Stimulated activated CD8-positive, alpha-beta memory T cell treated with anti-CD3 and anti-CD28 coated beads, Interleukin-7, amount 100 ng/mL, for 24 hours (primary cell): Measurements from ENCODE around the gene FKBP8.

Experiments
- DNase-seq: peaks from one replicate; pipeline ENCODE4 v3.0.0-alpha.2; 2020; ENCODE audit warnings: low read depth

Gene FKBP8

DNA sequence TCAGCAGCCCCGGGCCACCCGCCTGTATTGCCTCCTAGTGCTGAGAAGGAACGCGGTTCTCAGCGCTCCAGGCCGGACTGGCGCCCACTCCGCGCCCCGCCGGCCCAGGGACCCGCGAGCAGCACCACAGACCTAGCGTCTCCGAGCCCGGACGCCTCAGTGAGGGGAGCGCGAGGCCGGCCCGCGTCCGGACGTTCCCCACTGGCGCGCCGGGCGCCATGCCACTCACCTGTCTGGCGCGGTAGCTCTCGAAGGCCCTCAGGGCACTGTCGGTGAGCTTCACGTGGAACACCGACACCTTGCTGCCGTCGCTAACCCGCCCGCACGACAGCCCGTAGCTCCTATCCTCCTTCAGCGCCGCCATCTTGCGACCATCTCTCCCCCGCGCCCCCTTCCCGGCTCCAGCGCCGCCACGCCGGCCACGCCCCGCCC, 21.7 kb downstream of the FKBP8 start, which contains the start of gene ELL:
TSS of gene ELL (minus strand) at position 379 of the 432 bp plus-strand sequence. CDS start at position 364, 15 bp downstream.
- no peak for DNase-seq

DNA sequence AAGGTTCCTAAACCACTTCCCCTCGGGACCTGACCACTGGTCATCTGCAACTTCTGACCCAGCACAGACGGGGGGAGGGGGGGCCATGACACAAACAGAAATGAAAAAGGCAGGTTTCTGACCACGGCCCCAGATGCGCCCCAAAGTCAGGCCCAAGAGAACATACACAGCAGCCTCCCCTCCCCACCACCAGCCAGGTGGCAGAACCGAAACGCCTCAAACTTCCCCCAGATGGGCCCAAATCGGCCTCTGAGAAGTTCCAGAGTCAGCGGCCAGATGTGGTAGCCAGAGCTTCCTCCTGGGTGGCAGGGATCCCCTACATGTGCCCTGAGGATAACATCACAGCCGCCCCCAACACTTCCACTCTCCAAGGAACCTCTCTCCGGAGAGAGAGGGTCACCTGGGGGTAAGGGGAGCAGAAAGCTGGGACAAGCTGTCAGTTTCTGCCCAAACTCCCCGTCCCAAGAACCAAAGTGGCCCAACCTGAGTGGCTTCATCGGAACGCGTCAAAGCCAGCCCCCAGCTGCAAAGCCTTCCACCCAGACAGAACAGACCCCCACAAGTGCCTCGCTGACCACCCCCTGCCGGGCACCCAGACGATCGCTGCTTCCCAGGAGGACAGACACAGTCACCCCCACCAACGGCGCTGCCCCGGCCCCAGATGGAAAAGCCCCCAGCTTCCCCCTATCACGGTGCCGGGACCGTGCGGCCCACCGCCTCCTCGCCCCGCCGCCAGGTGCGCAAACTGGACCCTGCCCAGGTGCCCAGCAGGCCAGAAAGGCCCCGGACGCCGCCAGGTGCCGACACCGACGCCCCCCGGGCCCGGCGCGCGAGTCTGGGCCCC, 22.3 kb downstream of the FKBP8 start:
- DNase-seq, result no peak

DNA sequence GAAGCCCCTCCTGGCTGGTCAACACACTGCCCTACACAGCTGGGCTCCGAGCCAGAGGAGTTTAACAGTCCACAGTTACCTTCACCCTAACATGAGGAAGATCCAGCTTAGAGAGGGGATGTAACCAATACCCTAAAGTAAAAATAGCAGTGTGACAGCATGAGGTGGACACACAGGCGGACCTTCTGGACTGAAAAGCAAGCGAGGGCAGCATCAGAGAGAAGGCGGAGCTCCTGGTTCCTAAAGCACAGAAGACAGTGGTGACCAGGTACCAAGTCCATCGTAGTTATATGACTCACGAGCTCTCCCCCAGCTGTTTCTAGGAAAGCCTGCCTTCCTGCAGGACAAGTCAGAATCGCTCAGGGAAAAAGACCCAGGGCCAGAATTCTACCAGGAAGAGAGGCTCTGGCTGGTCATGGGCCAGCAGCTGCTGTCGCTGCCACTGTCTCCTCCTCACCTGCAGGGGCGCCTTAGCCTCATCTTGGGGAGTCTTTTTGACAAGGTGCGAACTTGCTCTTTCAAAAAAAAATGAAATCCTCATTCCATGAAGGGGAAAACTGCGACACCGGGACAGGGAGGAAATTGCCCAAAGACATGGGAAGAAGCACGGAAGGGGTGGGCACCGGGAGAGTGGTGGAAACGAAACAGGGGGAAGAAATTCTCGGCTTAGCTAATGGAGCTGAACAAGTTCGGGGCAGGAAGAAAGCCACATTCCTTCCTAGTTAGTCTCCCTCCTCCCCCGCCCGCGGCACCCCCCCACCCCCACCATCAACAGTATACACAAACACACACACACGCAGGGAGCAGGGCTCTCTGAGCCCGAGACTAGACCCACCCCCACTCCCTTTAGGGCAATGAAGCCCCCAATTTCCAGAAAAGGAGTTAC, 23.2 kb downstream of the FKBP8 start:
- no peak for DNase-seq

DNA sequence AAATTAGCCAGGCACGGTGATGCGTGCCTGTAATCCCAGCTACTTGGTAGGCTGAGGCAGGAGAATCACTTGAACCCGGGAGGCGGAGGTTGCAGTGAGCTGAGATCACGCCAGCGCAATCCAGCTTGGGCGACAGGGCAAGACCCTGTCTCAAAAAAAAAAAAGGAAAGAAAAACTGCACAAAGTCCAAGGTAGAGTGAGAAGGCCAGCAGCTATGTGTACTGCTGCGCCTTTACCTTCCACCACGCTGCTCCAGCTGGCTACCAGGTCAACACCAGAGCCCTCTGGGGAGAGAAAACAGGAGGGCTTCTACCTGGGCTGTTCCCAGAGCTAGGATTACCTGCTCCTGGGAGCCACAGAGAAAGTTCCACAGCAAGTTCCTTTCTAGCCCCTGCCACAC, 24.7 kb downstream of the FKBP8 start:
- no peak for DNase-seq

DNA sequence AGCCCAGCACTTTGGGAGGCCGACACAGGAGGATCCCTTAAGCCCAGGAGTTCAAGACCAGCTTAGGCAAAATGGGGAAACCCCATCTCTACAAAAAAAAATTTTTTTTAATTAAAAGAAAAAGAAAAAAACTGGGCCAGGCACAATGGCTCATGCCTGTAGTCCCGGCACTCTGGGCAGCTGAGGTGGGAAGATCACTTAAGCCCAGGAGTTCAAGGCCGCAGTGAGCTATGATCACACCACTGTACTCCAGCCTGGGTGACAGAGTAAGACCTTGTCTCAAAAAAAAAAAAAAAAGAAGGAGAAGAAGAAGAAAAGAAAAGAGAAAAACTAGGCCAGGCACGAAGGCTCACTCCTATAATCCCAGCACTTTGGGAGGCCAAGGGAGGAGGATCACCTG, 25.8 kb downstream of the FKBP8 start:
- DNase-seq, result no peak

DNA sequence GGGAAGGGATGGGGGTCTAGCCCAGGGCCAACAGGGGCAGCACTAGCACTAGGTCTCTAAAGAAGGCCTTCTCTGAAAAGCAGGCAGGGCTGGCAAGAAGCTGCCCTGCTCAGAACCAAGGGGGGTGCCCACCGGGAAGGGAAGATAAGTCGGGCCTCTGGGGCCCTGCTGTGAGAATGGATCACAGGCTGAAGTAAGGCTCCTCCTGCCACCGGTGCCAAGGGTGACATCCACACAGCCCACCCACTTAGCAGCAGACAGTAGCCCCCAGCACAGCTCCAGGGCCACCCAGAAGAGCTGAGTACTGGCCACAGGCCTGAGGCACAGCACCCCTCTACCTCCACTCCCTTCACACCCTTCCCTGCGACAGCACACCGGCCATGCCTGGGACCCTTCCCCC, 27.4 kb downstream of the FKBP8 start:
- no peak for DNase-seq

DNA sequence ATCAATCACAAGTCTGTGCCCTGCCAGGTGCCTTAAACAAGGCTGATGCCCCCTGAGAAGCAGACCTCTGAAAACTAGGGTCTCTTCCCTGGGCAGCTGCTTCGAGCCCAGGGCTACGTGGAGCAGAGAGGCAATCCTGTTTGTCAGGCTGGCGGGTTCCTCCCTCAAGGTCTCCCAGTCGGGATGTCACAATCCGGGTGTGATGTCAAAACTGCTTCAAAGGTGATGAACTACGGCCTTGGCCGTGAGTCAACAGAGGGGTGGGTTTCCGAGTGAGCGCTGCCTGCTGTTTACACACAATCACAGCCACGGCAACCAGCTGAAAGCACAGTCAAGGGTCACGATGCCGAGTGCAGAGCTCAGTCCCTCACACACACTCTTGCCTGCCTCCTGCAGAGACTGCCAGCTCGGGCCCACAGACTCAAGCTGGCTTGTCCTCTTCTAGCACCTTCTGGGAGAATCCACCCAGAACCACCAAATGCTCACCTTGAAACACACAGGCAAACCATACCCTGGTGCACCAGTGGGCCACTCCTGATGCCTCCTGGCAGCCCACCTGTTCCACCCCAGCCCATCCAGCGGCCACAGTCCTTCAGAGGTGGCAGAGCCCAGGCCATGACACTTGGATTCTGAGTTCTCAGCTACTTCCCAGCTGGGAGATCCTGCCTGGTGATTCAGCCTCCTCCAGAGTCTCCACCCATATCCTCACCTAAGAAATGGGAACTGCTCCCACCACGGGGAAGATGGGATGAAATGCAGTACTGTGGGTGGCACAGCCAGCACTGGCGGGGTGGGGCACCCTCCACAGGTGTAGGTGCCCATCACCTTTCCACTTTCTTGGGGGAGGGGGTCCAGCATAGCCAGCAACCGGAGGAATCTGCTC, 28.3 kb downstream of the FKBP8 start:
- DNase-seq, result no peak

DNA sequence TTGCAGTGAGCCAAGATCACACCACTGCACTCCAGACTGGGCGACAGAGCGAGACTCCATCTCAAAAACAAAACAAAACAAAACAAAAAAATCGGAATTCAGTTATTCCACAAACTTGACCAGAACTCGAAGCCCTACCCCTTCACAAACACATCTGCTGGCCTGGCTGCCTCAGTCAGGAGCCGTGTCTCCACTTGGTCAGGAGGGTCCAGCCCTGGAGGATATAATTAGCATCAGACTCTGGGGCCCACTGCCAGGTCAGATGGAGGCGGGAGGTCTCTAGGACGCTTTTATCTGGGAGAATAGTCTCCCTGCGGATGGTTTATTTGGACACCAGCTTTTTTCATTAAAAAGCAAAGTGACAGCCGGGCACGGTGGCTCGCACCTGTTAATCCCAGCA, 29.5 kb downstream of the FKBP8 start:
- DNase-seq, result no peak

DNA sequence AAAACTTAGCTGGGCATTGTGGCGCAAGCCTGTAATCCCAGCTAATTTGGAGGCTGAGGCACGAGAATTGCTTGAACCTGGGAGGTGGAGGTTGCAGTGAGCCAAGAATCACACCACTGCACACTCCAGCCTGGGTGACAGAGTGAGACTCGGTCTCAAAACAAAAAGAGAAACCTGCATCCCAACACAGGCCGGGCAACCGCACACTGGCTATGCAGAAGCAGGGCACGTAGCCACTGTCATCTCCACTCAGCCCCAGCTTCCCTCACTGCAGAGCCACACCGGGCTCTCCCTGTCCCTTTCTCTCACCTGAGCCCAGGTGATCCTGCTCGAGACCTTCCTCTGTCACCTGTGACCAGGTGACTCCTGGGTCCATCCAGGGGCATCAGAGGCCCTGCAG, 33.2 kb downstream of the FKBP8 start:
- DNase-seq, result no peak

DNA sequence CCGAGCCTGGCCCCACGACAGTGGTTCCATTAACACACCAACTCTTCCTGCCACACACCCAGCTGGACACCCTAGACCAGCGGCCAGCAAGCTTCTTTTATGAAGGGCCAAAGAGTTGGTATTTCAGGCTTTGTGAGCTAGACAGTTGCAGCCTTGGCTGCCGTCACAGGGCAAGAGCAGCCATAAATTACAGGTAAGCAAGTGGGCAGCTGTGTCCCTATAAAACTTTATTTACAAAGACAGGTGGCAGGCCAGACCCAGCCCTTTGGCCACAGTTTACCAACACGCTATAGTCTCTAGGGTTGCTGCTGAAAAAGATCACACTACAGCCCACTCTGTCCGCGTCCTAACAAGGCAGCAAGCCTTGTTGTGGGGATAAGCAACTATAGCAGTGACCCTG, 34.8 kb downstream of the FKBP8 start:
- no peak for DNase-seq

DNA sequence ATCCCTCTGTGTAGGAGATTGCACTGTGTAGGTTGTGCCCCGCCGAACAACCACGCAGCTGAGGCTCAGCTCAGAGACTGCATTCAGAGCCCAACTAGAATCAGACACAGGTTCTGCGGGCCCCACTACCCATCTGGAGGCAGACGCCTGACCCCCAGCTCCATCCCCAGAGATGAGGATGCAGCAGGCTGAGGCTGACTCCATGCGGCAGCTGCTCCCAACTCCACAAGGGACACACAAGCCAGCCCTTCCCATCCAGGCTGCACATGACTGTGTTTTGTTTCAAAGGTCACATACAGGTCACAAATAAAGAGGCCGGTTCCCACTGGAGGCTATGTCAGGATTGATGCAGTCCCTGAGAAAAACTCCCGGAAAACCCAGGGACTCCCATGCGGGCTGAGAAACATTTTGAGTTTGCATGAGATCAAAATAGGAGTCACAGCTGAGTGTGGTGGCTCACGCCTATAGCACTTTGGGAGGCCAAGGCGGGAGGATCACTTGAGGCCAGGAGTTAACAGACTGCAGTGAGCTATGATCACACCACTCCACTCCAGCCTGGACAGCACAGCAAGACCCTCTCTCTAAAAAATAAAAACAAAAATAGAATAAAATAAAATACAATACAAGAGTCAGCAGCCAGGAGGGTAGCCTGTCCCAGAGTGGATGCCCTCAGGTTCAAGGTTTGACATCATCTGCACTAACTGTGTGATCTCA, 35.5 kb downstream of the FKBP8 start:
- no peak for DNase-seq

DNA sequence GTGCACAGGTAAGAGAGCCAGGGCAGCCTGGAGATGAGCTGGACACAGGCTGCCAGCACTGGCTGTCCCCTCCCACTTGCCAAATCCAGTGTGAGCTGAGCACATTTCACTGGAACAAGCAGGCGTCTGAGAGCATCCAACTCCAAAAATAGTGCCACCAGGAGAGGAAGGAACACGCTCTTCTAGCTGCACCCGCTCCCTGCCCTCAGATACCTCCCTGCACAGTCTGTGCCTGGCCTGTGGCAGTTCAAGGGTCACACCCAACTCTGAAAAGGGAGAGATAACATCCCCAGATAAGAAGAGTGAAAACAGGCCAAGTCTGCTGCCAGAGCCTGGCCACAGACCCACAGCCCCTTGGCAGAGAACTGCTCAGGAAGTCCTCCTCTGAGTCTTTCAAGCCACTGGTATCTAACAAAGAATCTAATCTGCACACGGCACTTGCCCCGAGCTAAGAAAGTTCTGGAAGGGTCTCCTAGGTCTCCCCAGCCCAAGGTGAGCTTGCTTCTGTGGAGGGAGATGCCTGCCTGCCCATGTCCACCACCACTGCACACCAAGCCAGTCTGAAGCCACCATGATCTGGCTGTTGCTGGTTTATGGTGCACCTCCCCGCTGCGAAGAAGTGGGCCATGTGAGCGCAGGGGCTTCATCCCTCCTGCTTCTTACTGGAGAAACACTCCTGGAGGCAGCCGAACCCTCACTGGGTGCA, 36.2 kb downstream of the FKBP8 start:
- DNase-seq, result no peak

DNA sequence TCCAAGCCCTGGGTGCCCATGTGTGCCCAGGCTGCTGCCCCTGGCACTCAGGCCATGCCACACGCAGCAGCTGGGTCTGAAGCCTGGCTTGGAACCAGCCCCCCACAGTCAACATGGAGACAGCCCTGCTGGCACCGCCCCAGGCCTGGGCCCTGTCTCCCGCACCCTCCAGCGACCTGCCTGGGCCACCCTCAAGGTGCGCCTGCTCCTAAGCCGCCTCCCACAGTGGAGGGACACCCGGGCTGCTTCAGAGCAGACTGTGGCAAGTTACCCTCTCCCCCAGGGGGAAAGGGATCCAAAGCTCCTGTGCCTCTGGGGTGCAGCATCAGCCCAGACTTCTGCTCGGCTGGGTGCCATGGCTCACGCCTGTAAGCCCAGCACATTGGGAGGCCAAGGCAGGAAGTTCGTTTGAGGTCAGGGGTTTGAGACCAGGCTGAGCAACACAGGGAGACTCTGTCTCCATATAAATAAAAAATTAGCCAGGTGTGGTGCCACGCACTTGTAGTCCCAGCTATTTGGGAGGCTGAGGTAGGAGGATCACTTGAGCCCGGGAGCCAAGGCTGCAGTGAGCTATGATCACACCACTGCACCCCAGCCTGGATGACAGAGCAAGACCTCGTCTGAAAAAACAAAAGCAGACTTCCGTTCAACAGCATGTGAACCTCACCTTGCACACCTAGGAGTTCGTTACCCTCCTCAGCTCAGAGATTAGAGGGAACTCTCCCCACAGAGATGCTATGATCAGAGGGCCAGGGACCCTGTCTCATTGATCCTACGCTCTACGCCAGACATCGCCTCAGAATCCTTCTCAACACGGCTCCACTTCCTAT, 37.1 kb downstream of the FKBP8 start:
- no peak for DNase-seq

DNA sequence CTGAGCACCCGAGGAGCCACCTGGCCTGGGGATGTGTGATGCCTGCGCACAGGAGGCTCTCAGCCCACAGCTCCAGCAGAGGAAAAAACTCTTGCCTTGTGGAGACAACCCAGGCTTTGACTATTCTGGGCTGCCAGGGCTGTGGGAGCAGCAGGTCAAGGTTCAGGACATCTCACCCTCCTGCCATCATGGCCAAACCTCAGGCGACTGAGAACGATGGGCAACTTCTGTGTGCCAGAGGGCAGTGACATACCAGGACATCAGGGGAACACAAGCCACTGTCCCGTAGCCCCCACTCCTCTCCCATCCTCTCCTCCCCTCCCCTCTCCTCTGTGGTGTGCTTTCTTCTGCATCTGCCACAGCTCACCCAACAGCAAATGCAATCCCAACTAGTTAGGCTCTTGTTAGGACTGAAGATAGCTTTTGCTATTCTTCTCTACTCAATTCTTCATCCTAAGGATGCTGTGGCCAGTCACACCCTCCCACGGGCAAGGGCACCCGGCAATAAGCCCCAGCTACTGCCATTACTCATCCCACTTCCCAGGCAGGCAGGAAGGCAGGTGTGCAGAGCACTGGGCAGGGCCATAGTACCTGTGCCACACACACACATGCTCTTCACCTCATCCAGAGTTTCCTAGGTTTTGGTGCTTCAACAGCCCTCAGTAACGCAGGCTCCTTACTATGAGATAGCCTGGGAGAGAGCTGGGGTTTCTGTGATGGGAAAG, 38.3 kb downstream of the FKBP8 start:
- no peak for DNase-seq

DNA sequence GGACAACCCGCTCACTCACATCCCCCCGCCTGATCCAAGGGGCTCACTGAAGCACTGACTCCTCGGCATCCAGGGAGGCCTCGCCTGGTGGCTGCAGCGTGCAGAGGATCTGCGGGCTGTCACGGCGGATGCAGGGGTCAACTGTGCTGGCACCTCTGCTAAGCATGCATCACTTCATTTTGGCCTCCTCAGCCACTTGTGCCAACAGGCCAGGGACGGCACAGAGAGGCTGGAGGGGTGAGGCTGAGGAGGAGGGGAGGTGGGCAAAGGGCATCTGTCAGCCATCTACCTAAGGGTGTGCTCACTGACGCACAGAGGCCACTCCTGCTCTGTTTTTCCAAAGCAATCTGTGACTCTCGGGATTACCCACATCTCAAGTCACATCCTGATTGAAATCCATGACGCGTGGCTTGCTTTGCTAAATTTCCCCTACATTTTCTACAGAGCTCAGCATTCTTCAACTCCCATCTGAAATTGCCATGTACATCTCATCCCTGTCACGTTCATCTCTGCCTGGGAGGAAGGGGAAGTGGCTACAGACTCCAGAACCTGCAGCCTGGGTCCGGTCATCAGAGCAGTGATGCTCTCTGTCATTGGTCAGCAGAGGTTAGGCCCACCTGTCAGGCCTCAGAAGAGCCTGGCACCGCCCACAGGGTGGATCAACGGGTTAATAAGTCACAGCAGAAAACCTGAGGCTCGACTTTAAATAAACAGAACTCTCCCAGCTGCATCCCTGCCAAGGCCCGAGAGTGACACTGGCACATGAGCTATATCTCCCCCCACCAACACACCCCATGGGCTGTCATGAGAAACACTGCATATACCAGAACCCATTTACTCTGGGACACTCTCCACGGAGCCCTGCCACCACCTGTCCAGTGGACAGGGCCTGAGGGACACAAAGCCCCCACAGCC, 39.1 kb downstream of the FKBP8 start:
- no peak for DNase-seq

DNA sequence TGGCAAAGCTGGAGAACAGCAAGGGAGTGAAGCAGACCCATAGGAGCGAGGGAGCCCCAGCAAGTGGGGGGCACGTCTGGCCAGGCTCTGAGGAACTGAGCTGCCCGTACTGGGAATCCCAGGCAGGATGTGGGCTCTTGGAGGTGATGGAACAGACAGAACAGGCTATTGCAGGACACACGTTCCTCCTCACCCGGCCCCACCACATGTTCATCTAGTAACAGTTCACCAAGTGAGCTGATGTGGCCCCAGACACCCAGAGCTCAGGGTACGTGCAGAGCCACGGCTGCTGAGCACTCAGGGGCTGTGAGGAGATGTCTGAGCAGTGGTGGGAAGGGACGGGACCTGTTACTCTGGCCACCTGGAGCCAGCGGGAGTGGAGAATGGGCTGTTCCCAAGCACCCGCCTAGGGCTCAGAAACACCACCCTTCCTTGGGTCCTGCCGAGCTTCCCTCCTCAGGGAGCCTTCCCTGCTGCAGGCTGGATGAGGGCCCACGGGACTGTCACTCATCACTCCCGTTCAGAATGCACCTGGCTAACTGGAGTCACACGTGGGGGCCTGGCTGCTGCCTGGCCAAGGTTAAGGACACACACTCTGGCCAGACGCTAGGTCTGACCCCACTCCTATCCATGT, 39.9 kb downstream of the FKBP8 start:
- no peak for DNase-seq

DNA sequence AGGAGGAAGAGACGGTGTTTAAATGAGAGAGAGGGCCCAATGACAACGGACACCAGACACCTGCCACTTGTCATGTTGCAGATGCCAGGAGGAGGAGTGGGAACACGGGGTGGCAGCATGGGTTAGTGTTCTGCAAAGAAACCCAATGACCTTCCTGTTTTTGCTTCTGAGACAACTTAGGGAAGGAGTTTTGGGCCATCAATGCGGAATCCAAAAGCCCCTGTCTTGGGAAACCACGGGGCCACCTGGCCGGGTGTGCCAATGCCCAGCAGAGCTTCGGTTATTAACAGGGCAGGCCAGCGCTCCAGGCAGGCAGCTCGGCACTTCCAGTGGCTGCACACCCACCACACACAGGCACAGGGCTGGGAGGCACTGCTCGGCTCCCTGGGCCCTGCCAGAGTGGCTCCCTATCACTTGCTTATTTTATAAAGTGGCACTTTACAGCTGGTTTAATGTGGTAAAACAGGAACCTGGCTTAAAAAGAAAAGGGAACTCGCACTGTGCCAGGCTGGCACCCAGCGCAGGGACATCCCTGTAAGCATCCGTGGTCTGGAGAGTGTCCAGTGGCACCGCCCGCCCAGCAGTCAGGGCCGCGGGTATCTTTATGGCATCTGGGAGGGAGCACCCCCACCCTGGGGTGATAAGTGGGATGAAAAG, 40.6 kb downstream of the FKBP8 start:
- DNase-seq, result no peak
